Right lobe of liver (tissue), 4 donors: ENCODE measurements around the gene NBL1.
A peak's percentile ranks its signal among the peaks of the same experiment; 100 is the strongest.

Experiments
- POLR2A ChIP-seq: fragments of 450-650 bp; IDR thresholded peaks from one replicate; pipeline ENCODE4 v1.6.1; 2017; ENCODE audit warnings: antibody characterized with exemption, mild to moderate bottlenecking
- TF ChIP-seq, protein P1 (sequence below), 4 donors: fragments of 200-600 bp in 3 of 4; fragments of 450-650 bp in 1 of 4; IDR thresholded peaks; one replicate each; pipeline versions ENCODE4 v1.5.1 to v1.8.0; 2016 to 2022; ENCODE audit warnings: antibody characterized with exemption in 4 of 4, mild to moderate bottlenecking in 2 of 4
- donor health status: DM: no; HTN: no; CAD: no.
- donor health status: DM: no; HTN: no; CAD: no.
- donor health status: DM: no; HTN: yes; CAD: no.

GRCh38 chr1:19704247-19705113 lies 60.4 kb downstream of the NBL1 start:
- TF ChIP-seq, protein P1, sequence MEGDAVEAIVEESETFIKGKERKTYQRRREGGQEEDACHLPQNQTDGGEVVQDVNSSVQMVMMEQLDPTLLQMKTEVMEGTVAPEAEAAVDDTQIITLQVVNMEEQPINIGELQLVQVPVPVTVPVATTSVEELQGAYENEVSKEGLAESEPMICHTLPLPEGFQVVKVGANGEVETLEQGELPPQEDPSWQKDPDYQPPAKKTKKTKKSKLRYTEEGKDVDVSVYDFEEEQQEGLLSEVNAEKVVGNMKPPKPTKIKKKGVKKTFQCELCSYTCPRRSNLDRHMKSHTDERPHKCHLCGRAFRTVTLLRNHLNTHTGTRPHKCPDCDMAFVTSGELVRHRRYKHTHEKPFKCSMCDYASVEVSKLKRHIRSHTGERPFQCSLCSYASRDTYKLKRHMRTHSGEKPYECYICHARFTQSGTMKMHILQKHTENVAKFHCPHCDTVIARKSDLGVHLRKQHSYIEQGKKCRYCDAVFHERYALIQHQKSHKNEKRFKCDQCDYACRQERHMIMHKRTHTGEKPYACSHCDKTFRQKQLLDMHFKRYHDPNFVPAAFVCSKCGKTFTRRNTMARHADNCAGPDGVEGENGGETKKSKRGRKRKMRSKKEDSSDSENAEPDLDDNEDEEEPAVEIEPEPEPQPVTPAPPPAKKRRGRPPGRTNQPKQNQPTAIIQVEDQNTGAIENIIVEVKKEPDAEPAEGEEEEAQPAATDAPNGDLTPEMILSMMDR (IDR thresholded peaks at IDR 0.05) = peak; percentile 77 to 93 (median 92)
- no peak for TF ChIP-seq POLR2A
